HG03520 (cell line): ENCODE results near the gene POLR2B.
"Not testable (repeated sequence)": the region's sequence is repeated elsewhere in the genome, so short reads cannot be mapped to it uniquely, and the experiment has no call there.

Source experiments
- ATAC-seq: cut with Tn5 transposase; IDR thresholded peaks from one replicate; pipeline ENCODE4 v1.9.1; 2021; ENCODE audit warnings: mild to moderate bottlenecking, moderate library complexity; ENCODE audit not compliant: unreplicated experiment

POLR2B gene

GRCh38 chr4:57051095-57051494, 72.4 kb downstream of the POLR2B start:
- no peak for ATAC-seq

- ATAC-seq: no peak
These were observed 72.8 kb downstream of the POLR2B start for GRCh38 chr4:57051524-57051923.

DNA sequence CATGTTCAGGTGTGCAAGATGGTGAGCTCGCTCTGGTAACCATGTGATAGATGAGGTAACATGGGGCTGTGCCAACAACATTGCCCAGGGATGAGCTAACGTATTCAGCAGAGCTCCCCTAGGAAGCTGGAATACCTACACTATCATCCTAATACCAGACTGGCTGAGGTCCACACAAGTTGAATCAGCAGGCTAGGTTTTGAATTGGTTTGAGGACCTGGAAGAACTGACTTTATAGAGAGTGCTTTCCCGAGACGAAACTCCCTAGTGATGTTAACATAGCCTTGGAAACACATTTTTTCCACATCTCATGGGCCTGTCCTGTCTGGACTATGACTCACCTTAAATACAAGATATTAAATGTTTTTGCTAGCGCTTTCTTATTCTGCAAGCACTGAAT, 74.8 kb downstream of the POLR2B start:
- ATAC-seq: no peak

DNA sequence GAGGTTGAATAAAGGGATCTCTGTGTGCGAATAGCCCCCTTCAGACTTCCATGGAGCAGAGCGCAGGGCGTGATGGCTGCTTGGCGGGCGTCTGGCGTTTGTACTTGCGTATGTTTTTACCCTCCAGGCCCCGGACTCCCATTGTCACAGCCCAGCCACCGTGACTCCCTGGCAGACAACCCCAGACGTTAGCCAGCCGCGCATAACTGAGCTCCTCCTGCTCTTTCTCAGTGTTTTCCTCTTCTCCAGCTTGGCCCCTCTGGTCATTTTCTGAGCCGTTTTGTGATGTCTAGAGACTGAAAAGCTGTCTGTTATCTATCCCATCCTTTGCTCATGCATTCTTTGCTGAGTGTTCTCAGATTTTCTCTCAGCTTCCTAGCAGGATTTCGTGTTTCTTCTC, 77.2 kb downstream of the POLR2B start:
- no peak for ATAC-seq

DNA sequence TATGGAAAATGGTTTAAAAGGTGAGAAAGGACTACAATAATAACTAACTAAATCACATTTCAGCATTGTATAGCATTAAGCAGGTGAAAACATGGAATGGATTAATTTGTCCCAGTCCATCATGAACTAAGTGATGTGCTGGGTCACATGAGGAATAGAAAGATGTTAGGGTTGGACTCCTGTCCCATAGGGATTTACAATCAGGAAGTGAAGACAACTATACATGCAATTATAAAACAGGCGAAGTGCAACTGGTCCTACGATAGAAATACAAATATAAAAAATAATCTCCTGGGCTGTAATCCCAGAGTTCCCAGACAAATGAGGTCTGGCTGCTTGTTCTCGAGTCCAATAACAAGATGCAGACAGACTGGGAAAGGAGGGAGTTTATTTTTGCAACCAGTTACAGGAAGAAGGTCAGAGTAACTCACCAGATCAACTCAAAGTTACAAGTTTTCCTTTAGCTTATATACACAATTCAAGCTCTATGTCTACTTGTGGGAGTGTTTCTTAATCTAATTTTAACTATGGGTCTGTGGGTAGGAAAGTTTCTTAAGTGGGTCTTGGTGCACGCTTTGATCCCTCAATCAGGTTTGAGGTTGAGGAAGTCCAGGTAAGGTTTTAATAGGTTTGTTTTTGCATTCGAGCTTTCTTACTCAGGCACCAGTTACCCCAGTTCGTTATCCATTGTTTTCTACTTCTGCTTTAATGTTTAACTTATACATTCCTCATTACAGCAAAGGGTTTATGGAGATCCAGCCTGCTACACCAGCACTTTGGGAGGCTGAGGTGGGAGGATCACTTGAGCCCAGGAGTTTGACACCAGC, 81.4 kb downstream of the POLR2B start:
- no peak for ATAC-seq

DNA sequence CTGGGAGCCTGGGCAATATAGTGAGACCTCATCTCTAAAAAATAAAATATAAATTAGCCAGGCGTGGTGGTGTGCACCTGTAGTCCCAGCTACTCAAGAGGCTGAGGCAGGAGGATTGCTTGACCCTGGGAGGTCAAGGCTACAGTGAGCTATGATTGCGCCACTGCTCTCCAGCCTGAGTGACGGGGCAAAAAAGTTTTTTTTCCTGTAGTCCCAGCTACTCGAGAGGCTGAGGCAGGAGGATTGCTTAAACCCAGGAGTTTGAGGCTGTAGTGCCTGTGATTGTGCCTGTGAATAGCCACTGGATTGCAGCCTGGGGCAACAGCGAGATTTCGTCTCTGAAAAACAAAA, 82.0 kb downstream of the POLR2B start:
- not testable (repeated sequence) for ATAC-seq

- no peak for ATAC-seq
These were observed 82.7 kb downstream of the POLR2B start for GRCh38 chr4:57061395-57061794.

DNA sequence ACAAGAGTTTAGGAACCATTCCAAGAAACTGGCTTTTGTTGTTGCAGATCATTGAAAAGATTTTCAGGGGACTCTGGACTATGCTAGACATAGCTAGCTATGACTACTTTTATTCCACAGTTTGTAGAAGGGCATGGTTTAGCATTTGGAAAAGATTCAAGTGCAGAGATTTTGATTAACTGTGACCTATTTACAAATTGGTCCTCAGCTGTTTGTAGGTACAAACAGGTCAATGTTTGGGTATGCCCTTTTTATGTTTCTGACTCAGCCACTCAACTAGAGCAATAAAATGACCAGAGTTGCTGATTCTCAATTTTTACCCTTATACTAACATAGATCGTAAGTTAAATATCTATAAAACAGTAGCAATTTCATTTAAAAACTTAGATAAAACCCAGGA, 84.8 kb downstream of the POLR2B start:
- no peak for ATAC-seq

- no peak for ATAC-seq
These were observed 85.4 kb downstream of the POLR2B start for GRCh38 chr4:57064120-57064519.

DNA sequence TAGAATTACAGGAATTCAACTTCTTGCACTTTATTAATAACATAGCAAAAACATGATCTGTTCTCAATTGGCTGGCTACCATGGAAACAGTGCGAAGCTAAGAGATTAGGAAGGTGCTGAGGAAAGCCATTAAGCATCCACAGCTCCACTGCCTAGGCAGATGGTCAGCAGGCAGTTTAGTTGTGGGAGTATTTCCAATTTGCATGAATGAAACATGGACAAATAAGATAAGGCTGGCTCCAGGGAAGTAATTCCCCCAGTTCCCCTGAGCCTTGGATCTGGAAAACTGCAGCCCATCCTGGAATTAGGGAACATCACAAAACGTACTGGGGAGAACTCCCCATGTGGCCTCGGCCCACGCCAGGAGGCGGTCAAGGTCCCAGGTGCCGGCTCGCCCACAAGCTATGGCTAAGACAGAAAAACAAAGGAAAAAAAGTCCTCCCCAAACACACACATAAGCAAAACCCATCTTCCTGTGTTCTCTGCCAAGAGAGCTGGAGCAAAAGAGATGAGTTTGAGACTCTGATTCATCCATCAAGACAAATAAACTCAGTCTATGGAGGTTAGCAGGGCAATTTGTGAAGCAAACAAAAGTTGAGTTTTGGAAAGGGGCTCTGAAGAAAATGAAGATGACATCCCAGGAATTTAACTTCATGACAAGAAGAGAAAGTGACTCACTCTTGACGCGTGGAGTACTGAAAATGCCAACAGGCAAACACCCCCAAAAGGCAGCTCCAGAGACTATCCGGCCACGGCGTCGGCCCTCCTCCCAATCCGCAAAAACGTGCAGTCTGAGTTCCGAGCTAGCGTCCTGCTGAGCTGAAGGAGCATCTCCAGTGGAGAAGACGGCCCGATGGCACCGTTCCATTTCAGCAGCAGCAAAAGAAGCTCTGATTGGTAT, 86.4 kb downstream of the POLR2B start:
- no peak for ATAC-seq

DNA sequence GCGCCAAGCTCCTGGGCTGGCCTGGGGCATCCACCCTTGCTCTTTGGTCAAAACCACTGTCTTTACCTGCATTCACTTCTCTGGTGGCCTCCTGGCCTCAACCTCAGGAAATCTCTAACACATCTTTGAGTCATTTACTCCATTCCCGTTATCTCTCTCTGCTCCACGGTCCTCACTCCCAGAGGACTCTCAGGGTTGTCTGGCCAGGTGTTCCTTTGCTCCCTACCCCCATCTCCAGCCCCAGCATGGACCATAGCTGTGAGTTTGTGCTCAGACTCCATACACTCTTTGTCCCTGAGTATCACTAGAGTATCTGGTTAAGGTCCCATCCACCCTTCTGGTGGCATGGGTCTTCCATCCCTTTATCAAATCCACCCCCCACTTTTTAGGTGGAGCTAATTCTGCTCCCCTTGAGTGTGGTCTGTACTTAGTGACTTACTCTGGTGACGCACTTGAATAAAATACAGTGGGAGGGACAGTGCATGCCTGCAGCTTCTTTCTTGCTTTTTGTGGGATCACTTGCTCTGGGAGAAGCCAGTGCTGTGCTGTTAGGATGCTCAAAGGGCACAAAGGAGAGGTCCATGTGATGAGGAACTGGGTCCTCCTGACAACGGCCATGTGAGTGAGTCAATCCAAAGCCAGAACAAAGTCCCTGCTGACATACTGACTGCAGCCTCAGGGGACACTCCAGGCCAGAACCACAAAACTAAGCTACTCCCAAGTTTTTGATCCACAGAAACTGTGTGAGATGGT, 87.2 kb downstream of the POLR2B start:
- no peak for ATAC-seq

GRCh38 chr4:57068237-57068981, 89.7 kb downstream of the POLR2B start:
- ATAC-seq: no peak

- no peak for ATAC-seq
These were observed 91.8 kb downstream of the POLR2B start for GRCh38 chr4:57070461-57070860.

- no peak for ATAC-seq
These were observed 92.6 kb downstream of the POLR2B start for GRCh38 chr4:57071326-57071725.

- no peak for ATAC-seq
These were observed 94.9 kb downstream of the POLR2B start for GRCh38 chr4:57073559-57073958.

GRCh38 chr4:57074744-57075143, 96.0 kb downstream of the POLR2B start:
- no peak for ATAC-seq

GRCh38 chr4:57075367-57075766, 96.7 kb downstream of the POLR2B start:
- ATAC-seq: no peak

- no peak for ATAC-seq
These were observed 98.0 kb downstream of the POLR2B start for GRCh38 chr4:57076646-57077045.

DNA sequence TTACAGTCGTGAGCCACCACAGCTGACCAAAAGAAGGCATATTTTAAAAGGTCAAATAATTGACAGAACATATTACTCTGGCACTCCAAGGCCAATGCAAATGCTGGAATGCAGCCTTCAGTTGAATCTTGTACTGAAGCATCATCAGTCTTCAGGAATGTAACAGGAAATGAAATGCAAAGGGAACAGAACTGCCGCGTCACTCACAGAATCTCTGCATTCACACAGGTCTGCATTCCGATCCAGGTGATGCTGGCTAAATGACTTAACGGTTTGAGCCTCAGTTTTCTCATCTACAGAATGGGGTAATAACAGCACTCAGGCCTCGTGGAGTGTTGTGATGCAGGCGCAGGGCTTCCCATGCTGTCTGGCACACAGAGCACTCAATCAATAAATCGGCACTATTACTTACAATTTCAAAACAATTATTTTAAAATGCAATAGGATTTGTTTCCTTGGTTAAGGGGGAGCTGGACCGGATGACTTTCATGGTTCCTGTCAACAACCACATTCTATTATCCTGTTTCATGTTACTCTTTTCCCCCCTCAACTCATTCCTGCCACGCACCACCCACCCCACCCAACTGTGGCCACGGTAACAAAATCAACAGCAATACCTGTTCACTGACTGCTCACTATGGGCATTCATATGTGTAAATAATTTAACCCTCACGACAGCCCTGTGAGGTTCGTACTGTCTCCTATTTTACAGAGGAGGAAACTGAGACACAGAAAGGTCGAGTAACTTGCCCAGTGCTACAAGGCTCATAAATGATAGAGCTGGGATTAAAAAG, 99.1 kb downstream of the POLR2B start:
- no peak for ATAC-seq
